GM12872 (cell line): ENCODE data around the gene SLC35B3.

Source experiments
- CTCF ChIP-seq: IDR thresholded peaks from 3 replicates; pipeline ENCODE4 v1.5.1; 2011; ENCODE audit warnings: low read depth, mild to moderate bottlenecking, low read length, moderate library complexity; ENCODE audit not compliant: insufficient read depth

SLC35B3 gene

GRCh38 chr6:8402546-8402945 lies 32.8 kb downstream of the SLC35B3 start:
- no peak for TF ChIP-seq CTCF

GRCh38 chr6:8400663-8401062 lies 34.7 kb downstream of the SLC35B3 start:
- TF ChIP-seq CTCF = no peak

GRCh38 chr6:8392569-8392968 lies 42.8 kb downstream of the SLC35B3 start:
- no peak for TF ChIP-seq CTCF

- TF ChIP-seq CTCF = no peak
These were observed 43.4 kb downstream of the SLC35B3 start for GRCh38 chr6:8391934-8392333.

- no peak for TF ChIP-seq CTCF
These were observed 46.1 kb downstream of the SLC35B3 start for GRCh38 chr6:8389036-8389818.

GRCh38 chr6:8387942-8388437 lies 47.4 kb downstream of the SLC35B3 start:
- no peak for TF ChIP-seq CTCF

- no peak for TF ChIP-seq CTCF
These were observed 51.8 kb downstream of the SLC35B3 start for GRCh38 chr6:8383584-8383983.
